Measurements from ENCODE around the gene ANKHD1.
"Not testable (repeated sequence)": the region's sequence is repeated elsewhere in the genome, so short reads cannot be mapped to it uniquely, and the experiment has no call there.

Gene ANKHD1

GRCh38 chr5:140566665-140567064 is 165.0 kb downstream of the ANKHD1 start:
- DNase-seq: no peak

GRCh38 chr5:140567136-140567818 is 165.6 kb downstream of the ANKHD1 start:
- DNase-seq: no peak

- no peak for DNase-seq
Measured at GRCh38 chr5:140567871-140568270, 166.2 kb downstream of the ANKHD1 start.

- no peak for DNase-seq
Measured at GRCh38 chr5:140568443-140569063, 166.9 kb downstream of the ANKHD1 start.

- peak; percentile 47 to 75 for DNase-seq
Measured at GRCh38 chr5:140569197-140569596, 167.6 kb downstream of the ANKHD1 start.

GRCh38 chr5:140570058-140570457 is 168.4 kb downstream of the ANKHD1 start:
- no peak for DNase-seq

- no peak for DNase-seq
Measured at GRCh38 chr5:140570488-140570887, 168.9 kb downstream of the ANKHD1 start.

GRCh38 chr5:140571105-140571504 is 169.5 kb downstream of the ANKHD1 start:
- DNase-seq: no peak

- DNase-seq: no peak
Measured at GRCh38 chr5:140573683-140574082, 172.1 kb downstream of the ANKHD1 start.

GRCh38 chr5:140574165-140574564 is 172.5 kb downstream of the ANKHD1 start:
- no peak for DNase-seq

GRCh38 chr5:140575309-140575708 is 173.7 kb downstream of the ANKHD1 start:
- DNase-seq: peak in 1 of 2 donors; percentile 50

GRCh38 chr5:140576776-140577201 is 175.2 kb downstream of the ANKHD1 start:
- no peak for DNase-seq

GRCh38 chr5:140579188-140579747 is 177.6 kb downstream of the ANKHD1 start:
- DNase-seq: not testable (repeated sequence)

- no peak for DNase-seq
Measured at GRCh38 chr5:140587495-140587894, 185.9 kb downstream of the ANKHD1 start.

GRCh38 chr5:140588311-140589070 is 186.9 kb downstream of the ANKHD1 start:
- no peak for DNase-seq

Measured in CD4-positive, alpha-beta T cell treated with Interferon alpha-2 for 1 hour (primary cell).